Fibroblast of skin of right biceps (primary cell): Measurements from ENCODE around the gene RGL2.
"Not testable (repeated sequence)": the region's sequence is repeated elsewhere in the genome, so short reads cannot be mapped to it uniquely, and the experiment has no call there.

ENCODE experiments used
- DNase-seq: peaks from one replicate; pipeline ENCODE4 v3.0.0-alpha.2; 2013

Gene RGL2

DNA sequence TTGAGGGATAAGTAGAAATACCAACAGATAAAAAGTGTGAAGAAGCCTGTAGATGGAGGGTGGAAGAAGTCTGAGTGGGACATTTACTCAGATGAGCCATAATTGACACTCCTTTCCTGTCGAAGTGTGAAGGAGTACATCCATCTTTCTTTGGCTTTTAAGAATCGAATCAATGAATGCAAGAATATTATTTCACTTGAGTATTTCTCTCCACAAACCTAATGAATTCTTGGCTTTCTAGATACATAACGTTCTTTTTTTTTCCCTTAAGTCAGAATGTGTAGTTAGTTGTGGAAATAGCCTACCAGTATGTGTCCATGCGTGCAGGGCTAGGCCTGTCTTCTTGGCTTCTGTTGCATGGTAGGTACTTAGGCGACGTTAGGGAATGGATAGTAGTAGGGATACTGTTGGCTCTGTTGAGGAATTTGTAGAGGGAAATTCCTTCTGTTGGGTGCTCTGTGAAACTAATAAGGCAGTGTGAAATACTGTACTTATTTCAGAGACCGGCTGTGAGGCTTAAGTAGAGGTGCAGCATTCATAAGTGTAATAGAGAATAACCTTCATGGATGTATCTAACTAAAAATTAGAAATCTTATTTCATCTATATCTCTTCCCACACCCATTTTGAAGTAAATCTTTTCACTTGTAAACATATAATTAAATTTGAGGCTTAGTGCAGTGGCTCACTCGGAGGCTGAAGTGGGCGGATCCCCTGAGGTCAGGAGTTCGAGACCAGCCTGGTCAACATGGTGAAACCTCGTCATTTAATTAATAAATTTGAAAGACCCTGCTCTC is 25.4 kb downstream of the RGL2 start:
- DNase-seq: no peak

DNA sequence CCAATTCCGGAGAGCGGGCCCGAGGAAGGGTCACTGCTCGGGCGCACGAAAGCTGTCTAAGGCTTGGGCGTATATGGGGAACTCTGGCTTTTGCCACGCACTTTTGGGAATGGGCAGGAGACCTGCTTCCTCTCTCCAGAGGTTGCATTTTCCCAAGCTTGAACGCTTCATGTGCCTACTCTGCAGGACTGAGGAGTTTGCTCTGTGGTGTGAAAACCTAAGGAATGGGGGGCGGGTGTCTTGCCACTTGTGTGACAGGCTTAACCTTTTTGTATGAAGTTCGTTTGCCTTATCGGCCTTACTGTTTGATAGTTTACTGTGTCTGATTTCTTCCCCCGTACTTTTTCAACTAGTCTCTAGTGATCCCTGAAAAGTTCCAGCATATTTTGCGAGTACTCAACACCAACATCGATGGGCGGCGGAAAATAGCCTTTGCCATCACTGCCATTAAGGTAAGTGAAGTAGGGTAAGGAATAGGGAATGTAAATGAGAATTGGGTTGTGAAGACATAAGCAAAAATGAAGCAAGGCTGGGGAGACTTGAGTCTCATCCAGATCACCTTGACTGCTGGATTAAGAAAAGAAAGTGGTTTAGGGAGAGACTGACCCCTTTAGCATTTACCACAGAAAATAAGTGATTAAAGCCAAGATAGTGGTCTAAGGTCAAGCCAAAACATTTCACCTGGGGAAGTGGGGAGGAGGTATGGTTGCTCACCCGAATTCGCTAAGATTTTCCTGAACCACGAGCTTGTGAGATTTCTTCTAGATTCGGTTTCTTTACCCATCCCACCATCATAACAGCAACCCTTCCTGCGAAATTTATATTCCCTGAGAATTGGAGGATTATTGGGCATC is 26.2 kb downstream of the RGL2 start:
- no peak for DNase-seq

DNA sequence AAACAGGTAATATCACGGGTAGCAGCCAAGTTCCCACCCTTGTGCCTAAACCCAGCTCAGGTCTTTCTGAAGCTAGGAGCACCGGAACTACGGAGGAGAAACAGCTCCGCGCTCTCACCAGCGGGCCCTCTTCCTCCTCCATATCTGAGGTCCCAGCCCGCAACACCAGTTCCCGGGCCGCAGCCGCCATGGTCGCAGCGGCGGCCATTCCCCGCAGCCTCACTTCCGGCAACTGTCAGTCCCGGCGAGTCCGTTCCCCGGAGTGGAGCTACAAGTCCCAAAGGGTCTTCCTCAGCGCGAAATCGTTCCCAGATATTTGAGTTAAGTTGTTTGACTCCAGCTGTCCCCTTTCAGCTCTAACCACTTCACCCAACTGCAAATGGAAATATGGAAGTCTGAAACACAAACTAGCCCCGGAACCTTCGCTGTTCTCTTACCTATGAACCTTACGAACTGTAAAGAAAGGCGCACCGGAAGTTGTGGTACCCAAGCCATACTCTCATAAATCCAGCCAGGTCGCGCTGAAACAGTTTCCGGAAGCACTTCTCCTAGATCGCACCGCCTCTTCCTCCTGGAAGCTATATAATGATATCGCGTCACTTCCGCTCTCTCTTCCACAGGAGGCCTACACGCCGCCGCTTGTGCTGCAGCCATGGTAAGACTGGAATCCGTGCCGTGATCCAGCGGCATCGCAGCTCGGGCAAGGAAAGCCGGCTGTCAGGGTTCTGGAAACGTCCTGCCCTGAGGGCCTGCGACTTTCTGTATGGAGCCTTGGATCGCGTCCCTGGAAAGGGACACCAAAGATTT is 27.1 kb downstream of the RGL2 start, which contains the start of the genes RPS18 and VPS52:
Gene RPS18, plus strand, starts transcription at position 608 of the 807 bp plus-strand sequence. Its CDS starts 45 bp downstream, at position 653.
Gene VPS52, minus strand, starts transcription at position 409 of the 807 bp plus-strand sequence. Its CDS starts 201 bp downstream, at position 208.
- DNase-seq: peak; percentile 99

DNA sequence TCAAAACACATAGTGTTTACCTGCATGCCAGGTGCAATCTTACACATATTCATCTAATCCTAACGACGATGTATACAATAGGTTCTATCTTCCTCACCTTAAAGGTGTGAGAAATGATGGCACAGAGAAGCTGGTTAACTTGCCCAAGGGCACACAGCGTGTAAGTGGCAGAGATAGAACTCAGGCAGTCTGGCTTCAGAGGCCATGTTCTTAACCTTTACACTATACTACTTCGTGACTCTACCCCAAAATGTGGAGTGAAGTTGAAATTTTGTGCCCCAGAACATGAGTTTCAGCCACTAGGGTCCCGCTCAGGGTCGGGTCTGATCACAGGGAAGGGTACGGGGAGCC is 27.6 kb downstream of the RGL2 start:
- no peak for DNase-seq

DNA sequence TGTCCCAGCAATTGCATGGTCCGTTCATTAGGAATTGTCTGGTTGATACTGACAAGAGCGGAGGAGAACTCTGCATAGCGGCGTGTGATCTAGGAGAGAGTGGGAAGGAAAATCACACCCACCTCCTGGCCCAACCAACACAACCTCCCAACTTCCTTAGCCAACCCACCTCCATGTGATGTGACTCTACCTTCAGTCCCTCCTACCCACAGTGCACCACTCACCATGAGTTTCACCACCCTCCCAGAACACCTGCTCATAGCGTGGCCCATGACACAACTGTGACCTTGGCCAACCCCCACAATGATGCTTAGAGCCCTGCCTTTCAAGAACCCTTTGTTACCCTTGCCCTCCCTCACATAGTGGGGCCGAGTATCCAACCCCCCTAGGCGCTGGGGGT is 34.7 kb downstream of the RGL2 start:
- no peak for DNase-seq

DNA sequence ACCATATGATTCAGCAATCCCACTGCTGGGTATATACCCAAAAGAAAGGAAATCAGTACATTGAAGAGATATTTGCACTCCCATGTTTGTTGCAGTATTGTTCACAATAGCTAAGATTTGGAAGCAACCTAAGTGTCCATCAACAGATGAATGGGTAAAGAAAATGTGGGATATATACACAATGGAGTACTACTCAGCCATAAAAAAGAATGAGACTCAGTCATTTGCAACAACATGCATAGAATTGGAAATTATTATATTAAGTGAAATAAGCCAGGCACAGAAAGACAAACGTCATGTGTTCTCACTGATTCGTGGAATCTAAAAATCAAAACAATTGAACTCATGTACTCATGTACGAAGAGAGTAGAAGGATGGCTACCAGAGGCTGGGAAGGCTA is 36.3 kb downstream of the RGL2 start:
- not testable (repeated sequence) for DNase-seq

DNA sequence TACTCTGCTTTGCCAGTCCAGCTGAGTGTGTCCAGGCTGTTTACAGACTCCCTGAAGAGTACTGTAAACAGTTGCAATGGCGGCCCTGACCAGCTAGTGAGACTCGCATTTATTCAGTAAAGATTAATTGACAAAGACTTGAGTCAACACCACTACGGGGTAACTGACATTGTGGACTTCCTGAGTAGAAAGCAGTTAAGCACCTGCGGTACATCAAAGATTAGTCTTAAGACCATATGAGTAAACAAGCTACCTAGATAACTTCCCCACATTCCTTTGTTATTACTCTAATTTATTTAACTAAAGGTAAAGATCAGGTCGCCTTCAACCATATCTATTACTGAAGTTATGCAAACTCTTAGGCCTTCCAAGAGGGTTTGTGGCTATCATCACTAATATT is 39.7 kb downstream of the RGL2 start:
- DNase-seq: no peak

DNA sequence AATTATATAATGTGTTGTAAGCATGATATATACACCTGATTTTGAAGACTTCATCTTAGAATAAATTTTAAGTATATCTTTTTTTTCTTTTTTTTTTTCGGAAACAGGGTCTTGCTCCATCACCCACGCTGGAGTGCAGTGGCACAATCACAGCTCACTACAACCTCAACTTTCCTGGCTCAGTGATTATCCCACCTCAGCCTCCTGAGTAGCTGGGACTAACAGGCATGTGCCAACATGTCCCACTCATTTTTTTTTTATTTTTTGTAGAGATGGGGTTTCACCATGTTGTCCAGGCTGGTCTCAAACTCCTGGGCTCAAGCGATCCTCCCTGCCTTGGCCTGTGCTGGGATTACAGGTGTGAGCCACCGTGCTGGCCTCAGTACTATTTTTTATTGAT is 44.2 kb downstream of the RGL2 start:
- no peak for DNase-seq

DNA sequence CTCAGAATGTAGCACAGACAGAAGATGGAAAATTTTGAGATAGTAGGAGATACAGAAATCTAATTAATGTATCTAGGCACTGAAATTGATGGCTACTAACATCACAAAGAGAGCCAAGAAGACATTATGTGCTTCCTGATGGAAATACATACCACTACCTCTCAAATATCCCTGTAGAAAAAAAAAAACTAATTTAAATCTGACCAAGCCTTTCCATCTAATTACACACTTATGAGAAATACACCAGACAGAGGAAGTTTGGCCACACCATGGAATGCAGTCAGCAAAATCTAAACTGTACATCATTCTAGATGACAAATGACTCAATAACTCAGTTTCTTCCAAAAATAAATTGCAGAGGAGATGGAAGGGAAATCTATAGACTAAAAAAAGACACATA is 46.0 kb downstream of the RGL2 start:
- peak; percentile 84 for DNase-seq

DNA sequence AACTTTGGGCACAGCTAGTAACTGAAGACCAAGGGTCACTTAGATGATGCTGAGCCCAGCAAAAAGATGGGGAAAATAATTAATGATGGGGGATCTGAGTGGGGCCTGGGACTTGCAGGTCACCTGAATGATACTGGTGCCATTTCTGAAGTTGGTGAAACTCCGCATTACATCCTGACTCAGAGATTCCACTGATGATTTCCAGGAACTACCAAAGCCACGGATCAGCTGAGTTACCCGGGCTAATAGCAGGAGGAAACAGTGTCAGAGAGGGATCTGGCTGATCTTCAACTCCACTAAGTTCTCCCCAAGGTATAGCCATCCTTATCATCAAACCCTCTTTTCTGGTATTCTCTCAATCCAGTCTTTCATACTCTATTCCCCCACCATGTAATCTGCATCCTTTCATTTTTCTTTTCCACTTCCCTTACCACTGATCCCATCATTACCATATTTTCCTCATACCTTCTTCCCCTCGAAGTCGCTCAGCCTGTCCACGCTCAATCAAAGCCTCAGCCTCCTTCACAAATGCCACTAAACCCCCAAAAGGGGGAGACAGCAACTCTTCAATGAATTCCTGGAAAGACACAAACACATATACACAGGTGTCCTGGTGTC is 47.2 kb downstream of the RGL2 start:
- DNase-seq: peak; percentile 66

DNA sequence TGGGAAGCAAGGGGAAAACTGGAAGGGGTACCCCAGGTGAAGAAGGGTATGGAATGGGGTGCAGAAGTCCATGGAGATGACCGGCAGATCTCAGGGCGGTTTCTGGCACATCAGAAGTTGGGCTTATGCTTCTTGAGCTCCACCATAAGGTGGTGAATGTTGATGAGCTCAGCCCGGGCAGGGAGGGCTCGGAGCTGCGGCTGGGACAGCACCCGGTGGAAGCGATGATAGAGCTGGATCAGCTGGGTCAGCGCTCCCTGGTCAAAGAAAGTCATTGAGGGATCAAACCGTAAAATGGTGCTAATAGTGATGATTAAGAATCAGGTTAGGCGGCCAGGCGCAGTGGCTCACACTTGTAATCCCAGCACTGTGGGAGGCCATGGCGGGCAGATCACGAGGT is 48.0 kb downstream of the RGL2 start:
- no peak for DNase-seq

DNA sequence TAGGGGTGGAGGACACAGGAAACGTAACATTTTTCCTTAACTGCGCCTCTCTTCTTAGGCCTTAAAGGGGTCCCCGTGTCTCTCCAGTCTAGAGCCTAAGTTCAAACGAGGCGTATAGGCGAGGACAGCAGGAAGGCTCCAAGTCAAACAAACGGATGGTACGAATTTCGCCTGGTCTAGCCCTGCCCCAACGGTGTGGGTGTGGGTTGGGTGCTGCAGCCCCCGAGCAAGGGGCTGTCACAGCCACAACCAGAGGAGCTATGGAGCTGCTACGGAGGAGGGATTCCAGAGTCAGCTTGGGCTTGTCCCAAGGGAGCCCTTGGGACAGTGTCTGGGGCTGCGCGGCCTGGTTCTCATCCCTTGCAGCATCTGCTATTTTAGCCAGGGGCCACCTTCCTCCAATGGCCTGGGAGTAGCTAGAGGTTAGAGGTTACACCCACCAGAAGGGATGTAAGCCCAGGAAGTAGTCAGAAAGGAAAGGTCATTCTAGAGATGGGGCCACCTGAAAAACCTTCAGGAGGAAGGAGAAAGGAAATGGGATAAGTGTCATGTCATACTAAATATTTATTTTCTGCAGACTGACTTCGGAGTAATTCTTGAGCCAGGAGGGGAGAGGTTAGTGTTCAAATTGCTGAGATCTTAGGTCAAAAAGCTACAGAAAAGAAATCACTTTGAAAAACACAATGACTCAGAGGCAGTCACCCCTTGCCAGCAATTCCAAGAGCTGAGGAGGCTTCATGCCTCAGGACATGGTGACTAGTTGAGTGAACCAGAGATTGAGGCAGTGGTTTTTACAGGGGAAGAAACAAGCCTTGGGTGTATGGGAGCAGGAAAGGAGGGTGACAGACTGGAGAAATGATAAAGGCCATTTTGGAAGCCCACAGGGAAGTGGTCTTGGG is 48.8 kb downstream of the RGL2 start:
- DNase-seq: peak; percentile 87

DNA sequence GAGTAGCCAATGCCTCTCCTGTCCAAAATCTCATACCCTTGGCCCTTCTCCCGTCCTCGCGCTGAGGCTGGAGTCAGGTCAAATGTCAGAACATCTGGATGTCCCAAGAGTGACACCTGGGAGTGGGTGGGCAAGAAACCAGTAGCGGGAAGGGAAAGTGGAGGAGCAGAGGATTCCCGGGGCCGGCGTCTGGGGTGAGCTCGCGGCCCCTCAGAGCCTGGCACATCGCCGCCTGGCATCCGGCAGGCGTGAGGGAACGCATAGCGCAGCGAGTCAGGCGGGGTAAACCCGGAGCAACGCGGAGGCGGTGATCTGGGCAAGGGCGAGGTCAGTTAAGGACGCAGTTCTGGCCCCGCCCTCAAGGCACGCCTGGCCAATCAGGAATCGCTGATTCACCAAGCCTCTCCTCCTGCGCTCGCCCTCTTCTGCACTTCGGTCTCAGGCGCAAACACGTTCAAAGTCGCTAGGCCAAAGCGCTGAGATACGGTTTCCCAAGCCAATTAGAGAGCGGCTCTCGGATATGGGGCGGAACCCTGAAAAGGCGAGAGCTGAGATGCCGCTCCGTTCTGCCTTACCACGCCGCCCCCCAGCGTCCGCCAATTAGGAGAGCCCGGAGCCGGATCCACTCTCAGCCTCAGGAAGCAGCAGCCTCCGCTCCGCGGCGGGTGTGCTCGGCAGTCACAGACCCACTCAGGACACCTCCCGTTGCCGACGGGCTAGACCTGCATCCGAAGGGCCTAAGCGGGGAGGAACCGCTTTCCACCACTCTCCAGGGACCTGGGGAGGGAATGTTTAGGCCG is 49.6 kb downstream of the RGL2 start:
- peak; percentile 99 for DNase-seq

DNA sequence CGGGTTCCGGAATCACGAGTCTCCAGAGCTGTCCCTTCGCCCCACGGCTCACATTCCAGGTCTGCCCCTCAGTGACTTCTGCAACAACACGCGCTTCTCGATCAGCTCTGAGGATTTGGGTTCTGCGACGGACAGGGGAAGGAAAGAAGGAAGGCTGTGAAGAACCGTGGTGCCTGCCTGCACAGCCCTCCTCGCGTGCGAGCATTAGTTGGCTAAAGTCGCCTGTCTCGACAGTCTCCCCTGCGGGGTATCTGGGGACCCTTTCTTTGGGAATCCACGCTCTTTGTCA is 50.2 kb downstream of the RGL2 start:
- DNase-seq: peak; percentile 52

DNA sequence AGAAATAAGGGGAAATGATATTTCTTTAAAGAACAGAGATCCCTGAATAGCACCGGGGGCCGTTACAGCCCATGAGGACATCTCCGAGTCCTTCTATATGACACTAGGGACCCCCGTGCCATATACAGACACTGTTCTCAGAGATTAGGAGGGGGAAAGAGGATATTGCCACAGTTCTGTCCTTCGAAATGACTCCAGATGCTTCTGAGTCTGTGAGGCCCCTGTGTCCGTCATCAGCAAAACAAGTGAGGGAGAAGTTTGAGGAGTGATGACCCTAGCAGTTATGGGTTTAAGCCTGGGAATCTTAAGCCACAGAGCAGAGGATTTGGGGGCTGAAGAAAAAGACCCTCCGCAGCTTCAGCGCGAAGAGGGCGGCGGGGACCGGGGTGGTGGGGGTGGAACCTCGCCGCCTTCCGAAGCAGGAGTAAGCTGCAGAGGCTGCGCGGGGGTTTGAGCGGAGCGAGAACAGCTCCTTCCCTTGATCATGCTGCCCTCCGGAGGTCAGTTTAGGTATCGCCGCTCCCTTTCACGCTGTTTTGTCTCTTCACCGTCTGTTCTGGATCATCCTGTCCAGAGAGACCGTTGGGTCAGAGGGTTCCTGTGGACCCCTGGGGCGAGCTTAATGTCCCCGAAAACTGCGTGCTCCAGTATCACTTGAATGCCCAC is 50.6 kb downstream of the RGL2 start:
- DNase-seq: peak; percentile 83

DNA sequence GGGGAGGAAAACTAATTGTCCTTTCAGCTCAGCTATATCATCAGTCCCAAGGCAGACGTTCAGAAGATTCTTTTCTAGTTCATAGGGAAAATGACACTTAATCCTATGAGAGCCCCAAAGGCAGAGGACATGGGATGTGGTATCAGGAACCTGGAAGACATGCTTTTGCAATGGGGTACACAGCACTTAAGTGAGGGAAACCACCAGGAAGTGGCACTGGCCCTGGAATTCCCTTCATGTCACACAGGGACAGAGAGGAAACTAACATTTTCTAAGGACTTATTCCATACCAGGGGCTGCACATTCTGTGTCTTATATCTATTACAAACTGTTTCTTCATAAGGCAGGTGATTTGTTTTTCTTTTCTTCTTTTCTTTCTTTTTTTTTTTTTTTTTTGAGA is 55.3 kb downstream of the RGL2 start:
- no peak for DNase-seq

DNA sequence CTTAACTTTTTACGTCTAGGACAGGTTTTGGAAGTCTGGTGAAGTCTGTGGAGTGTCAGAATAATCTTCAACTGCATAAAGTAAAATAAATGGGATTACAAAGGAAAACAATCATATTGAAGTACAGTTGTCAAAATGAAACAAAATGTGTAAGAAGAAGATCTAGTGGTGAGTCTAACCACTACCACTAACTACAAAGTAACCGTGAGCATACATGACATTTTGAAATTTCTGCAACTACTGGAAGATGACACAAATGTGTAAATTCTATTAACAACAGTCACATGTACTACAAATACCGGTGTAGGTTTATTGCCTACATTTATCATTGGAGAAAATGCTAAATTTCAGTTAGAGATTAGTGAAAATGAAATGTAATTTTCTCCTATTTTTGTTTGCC is 56.8 kb downstream of the RGL2 start:
- no peak for DNase-seq
